ENCODE measurements around the gene AFF3.

GRCh38 chr2:99674090-99674489, 468.3 kb downstream of the AFF3 start:
- TF ChIP-seq CTCF (optimal IDR thresholded peaks at IDR 0.05 in 1 of 3, IDR thresholded peaks at IDR 0.05 in 1 of 3, conservative IDR thresholded peaks at IDR 0.05 in 1 of 3; ENCODE audit: extremely low read depth in 1 of 3, insufficient read depth in 2 of 3, low read length in 3 of 3) (no peak), EZH2 (IDR thresholded peaks at IDR 0.05; ENCODE audit: low read length) (no peak)

Data from keratinocyte (primary cell).